ENCODE measurements around the gene NAV3. TPM values are rescaled to one million over a fixed set of nuclear protein-coding genes. Genes with fewer than 3 reads are reported as not detected.

Gene NAV3
- total RNA-seq, 2 donors from 2014 or later = 9.0 to 12.6 TPM

DNA sequence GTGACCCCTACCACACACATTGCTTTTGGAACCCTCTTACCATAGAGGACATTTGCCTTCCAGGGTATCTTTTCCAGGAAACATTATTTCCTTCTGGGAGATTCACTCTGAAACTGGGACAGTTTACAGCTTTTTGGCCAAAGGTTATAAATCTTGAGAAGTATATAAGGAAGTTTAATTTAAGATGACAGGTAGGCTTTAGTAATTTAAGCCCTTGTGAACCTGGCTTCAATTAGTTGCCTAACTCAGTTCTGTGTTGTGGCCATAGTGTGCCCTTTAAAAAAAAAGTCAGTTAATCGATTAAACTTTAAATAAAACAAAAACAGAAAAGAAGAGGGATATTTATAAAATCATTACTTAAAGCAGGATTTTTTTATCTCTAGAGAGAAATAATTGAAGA is 142.9 kb downstream of the NAV3 start:
- intact Hi-C loops (cut with DNase I) = no loop called here
- WGBS = 59% methylated on average over 1 of the region's 1 CpG
- H3K27me3 ChIP-seq (replicated peaks; ENCODE audit: insufficient read depth) = no peaks in the 10 kb centered on the region
- H3K36me3 ChIP-seq = no peaks in the 10 kb centered on the region
- no peaks in the 10 kb centered on the region for H3K9me3 ChIP-seq
- no peak for TF ChIP-seq POLR2AphosphoS5 (IDR thresholded peaks at IDR 0.05)
- no peak for TF ChIP-seq CTCF (IDR thresholded peaks at IDR 0.05)
- no peak for TF ChIP-seq POLR2A (IDR thresholded peaks at IDR 0.05)
- no peak for DNase-seq (ENCODE audit: low spot score)
- H3K4me1 ChIP-seq (replicated peaks) = no peaks in the 10 kb centered on the region
- no peak overlapping the region for H3K4me3 ChIP-seq
- H3K27ac ChIP-seq = no peak overlapping the region

- intact Hi-C loops (cut with DNase I) = no loop called here
- no peaks in the 10 kb centered on the region for H3K27me3 ChIP-seq (replicated peaks; ENCODE audit: insufficient read depth)
- no peak overlapping the region for H3K27ac ChIP-seq
- no peaks in the 10 kb centered on the region for H3K36me3 ChIP-seq
- no peaks in the 10 kb centered on the region for H3K9me3 ChIP-seq
- 91% methylated on average over 2 of the region's 2 CpGs for WGBS
- H3K4me1 ChIP-seq (replicated peaks) = no peaks in the 10 kb centered on the region
- TF ChIP-seq CTCF (IDR thresholded peaks at IDR 0.05) = no peak
- no peak for TF ChIP-seq POLR2A (IDR thresholded peaks at IDR 0.05)
- no peak for TF ChIP-seq POLR2AphosphoS5 (IDR thresholded peaks at IDR 0.05)
- no peak overlapping the region for H3K4me3 ChIP-seq
- no peak for DNase-seq (ENCODE audit: low spot score)
Observed at GRCh38 chr12:77974645-77975044, 144.0 kb downstream of the NAV3 start.

DNA sequence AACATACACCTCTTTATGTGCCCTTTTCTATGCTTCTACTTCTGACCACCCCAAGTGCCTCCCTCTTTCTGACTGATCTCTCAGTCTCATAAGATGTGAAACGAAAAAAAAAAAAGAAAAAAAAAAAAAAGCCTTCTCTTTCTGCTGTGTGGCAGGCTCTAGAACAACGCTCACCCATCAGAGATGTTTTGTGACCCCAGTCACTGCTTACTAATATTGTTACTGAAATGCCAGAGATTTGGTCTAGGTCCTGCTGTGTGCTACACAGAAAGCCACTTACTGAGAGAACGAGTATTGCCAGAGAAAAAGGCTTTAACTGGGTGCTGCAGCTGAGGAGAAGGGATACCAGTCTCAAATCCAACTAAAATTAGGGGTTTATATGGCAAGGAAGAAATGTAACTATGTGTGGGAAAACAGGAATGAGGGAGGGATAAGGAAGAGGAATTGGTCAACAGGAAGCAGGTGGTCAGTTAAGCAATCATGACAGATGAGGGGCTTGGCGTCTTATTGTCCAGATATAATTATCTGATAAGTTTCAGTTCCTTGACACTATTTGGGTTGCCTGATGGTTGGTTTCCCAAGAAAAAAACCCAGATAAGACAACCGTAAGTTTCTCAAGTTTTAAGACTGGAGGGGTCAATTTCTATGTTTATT is 149.0 kb downstream of the NAV3 start:
- no peaks in the 10 kb centered on the region for H3K36me3 ChIP-seq
- 76% methylated on average over 5 of the region's 5 CpGs for WGBS
- no peak overlapping the region for H3K27ac ChIP-seq
- intact Hi-C loops (cut with DNase I) = no loop called here
- H3K4me1 ChIP-seq (replicated peaks) = no peaks in the 10 kb centered on the region
- no peak for TF ChIP-seq CTCF (IDR thresholded peaks at IDR 0.05)
- TF ChIP-seq POLR2AphosphoS5 (IDR thresholded peaks at IDR 0.05) = no peak
- no peak for TF ChIP-seq POLR2A (IDR thresholded peaks at IDR 0.05)
- DNase-seq (ENCODE audit: low spot score) = no peak
- H3K9me3 ChIP-seq = no peaks in the 10 kb centered on the region
- no peak overlapping the region for H3K4me3 ChIP-seq
- H3K27me3 ChIP-seq (replicated peaks; ENCODE audit: insufficient read depth) = no peaks in the 10 kb centered on the region

DNA sequence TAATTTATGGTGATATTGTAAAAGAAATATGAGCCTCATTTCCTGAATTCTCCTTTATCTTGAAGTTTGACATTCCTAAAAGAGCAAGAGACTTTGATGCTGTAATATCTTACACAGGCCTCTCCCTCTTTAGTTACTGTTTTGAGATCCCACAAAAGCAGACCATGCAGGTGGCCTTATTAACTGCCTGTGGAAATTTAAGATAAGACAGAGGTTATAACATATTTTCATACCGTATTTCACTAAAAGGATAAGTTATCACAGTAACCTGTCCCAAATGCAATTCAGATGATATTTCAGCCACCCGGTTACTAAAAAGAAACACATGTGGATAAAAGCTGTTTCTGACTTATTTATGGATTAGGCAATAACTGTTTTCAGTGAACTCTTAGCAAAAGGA is 150.1 kb downstream of the NAV3 start:
- H3K27me3 ChIP-seq (replicated peaks; ENCODE audit: insufficient read depth) = no peaks in the 10 kb centered on the region
- H3K4me1 ChIP-seq (replicated peaks) = no peaks in the 10 kb centered on the region
- TF ChIP-seq POLR2AphosphoS5 (IDR thresholded peaks at IDR 0.05) (no peak), CTCF (IDR thresholded peaks at IDR 0.05) (no peak), POLR2A (IDR thresholded peaks at IDR 0.05) (no peak)
- intact Hi-C loops (cut with DNase I) = no loop called here
- no peaks in the 10 kb centered on the region for H3K9me3 ChIP-seq
- no peak for DNase-seq (ENCODE audit: low spot score)
- 65% methylated on average over 2 of the region's 2 CpGs for WGBS
- H3K27ac ChIP-seq = no peak overlapping the region
- H3K4me3 ChIP-seq = no peak overlapping the region
- H3K36me3 ChIP-seq = no peaks in the 10 kb centered on the region

DNA sequence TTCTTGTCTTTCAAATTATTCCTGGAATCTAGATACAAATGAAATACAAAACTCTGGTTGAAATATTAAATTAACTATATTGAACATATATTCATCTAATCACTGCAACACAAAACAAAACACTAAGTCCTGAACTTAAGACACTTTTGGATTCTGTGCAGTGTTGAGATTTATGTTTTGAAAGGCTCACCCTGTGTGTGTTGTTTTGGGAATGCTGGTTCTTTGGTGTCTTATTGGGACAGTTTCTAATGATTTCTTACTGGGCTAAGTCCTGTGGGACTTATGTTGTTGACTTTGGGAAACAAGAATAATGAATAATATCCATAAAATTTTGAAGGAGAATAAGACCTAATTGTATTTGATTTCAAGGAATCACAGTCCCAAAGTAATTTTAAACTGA is 153.2 kb downstream of the NAV3 start:
- no peak overlapping the region for H3K27ac ChIP-seq
- H3K9me3 ChIP-seq = no peaks in the 10 kb centered on the region
- H3K36me3 ChIP-seq = no peaks in the 10 kb centered on the region
- no peaks in the 10 kb centered on the region for H3K4me1 ChIP-seq (replicated peaks)
- intact Hi-C loops (cut with DNase I) = no loop called here
- no peak overlapping the region for H3K4me3 ChIP-seq
- no peak for TF ChIP-seq POLR2AphosphoS5 (IDR thresholded peaks at IDR 0.05)
- TF ChIP-seq CTCF (IDR thresholded peaks at IDR 0.05) = no peak
- TF ChIP-seq POLR2A (IDR thresholded peaks at IDR 0.05) = no peak
- DNase-seq (ENCODE audit: low spot score) = no peak
- H3K27me3 ChIP-seq (replicated peaks; ENCODE audit: insufficient read depth) = no peaks in the 10 kb centered on the region

Measured in prostate gland (tissue), 2 donors.